SKM-1 treated with dmso at 0.1 percent for 144 hours (cell line): ENCODE results near the gene PID1.

Experiments used
- DNase-seq: peaks from one replicate; lab custom pipeline; 2025; ENCODE audit not compliant: unreplicated experiment; lab: John Stamatoyannopoulos, UW

PID1 gene

GRCh38 chr2:229261599-229261998 lies 9.5 kb downstream of the PID1 start:
- no peak for DNase-seq

- no peak for DNase-seq
Measured at GRCh38 chr2:229261076-229261475, 10.0 kb downstream of the PID1 start.

- DNase-seq, result no peak
Measured at GRCh38 chr2:229257985-229258384, 13.1 kb downstream of the PID1 start.

GRCh38 chr2:229256376-229256775 lies 14.7 kb downstream of the PID1 start:
- DNase-seq, result no peak

- no peak for DNase-seq
Measured at GRCh38 chr2:229254206-229254605, 16.9 kb downstream of the PID1 start.

GRCh38 chr2:229252996-229253395 lies 18.1 kb downstream of the PID1 start:
- DNase-seq, result no peak

- DNase-seq, result no peak
Measured at GRCh38 chr2:229252280-229252679, 18.8 kb downstream of the PID1 start.

- no peak for DNase-seq
Measured at GRCh38 chr2:229249536-229249935, 21.6 kb downstream of the PID1 start.

GRCh38 chr2:229246334-229246733 lies 24.8 kb downstream of the PID1 start:
- no peak for DNase-seq

- no peak for DNase-seq
Measured at GRCh38 chr2:229244975-229245374, 26.1 kb downstream of the PID1 start.

GRCh38 chr2:229243890-229244560 lies 27.1 kb downstream of the PID1 start:
- no peak for DNase-seq

GRCh38 chr2:229240984-229241491 lies 30.0 kb downstream of the PID1 start:
- no peak for DNase-seq

- no peak for DNase-seq
Measured at GRCh38 chr2:229239021-229239420, 32.1 kb downstream of the PID1 start.

- DNase-seq, result no peak
Measured at GRCh38 chr2:229237270-229237669, 33.8 kb downstream of the PID1 start.

GRCh38 chr2:229235131-229235914 lies 35.8 kb downstream of the PID1 start:
- no peak for DNase-seq

- DNase-seq, result no peak
Measured at GRCh38 chr2:229231885-229232284, 39.2 kb downstream of the PID1 start.

GRCh38 chr2:229231328-229231868 lies 39.7 kb downstream of the PID1 start:
- DNase-seq, result no peak

GRCh38 chr2:229230911-229231310 lies 40.2 kb downstream of the PID1 start:
- no peak for DNase-seq

GRCh38 chr2:229230256-229230655 lies 40.8 kb downstream of the PID1 start:
- DNase-seq, result no peak

- no peak for DNase-seq
Measured at GRCh38 chr2:229226382-229226781, 44.7 kb downstream of the PID1 start.

GRCh38 chr2:229223107-229223506 lies 48.0 kb downstream of the PID1 start:
- no peak for DNase-seq

GRCh38 chr2:229221641-229222040 lies 49.4 kb downstream of the PID1 start:
- no peak for DNase-seq
